HepG2 (cell line): ENCODE measurements around the gene IFNB1. TPM values are rescaled to one million over a fixed set of nuclear protein-coding genes. Genes with fewer than 3 reads are reported as not detected.
A peak's percentile ranks its signal among the peaks of the same experiment; 100 is the strongest.

ENCODE experiments used
- ATAC-seq: fragments of 200-7000 bp; cut with Tn5 transposase; 3 replicates; pipeline ENCODE4 v1.9.1; 2020; ENCODE audit warnings: mild to moderate bottlenecking, moderate library complexity
- BruUV-seq: library from RNA; stranded (reverse); fragments of 400-500 nt; replicated peaks from 2 replicates; lab custom pipeline; 2021; lab: Mats Ljungman, UMichigan
- CTCF ChIA-PET: fragments of 300-600 bp; formaldehyde crosslinking; extraction: SDS; loops from one replicate; lab custom pipeline; 2021; ENCODE audit warnings: low total read pairs, inconsistent platforms, low intra/inter-chr PET ratio; lab: Yijun Ruan, JAX
- POLR2A ChIA-PET: fragments of 350-600 bp; sonication (Branson Sonifier 250); formaldehyde crosslinking; loops from one replicate; lab custom pipeline; 2020; ENCODE audit warnings: antibody characterized with exemption, inconsistent platforms; lab: Yijun Ruan, JAX
- DNase-seq: peaks from one replicate; pipeline ENCODE4 v3.0.0-alpha.2; 2015; ENCODE audit warnings: low spot score
- FAIRE-seq: peaks from 3 replicates; lab custom pipeline; 2011; peaks lifted over from hg19 to GRCh38; lab: Jason Lieb, UNC
- H2AFZ ChIP-seq: one replicate; pipeline ENCODE4 v1.6.1; 2011; ENCODE audit warnings: low read length, inconsistent platforms
- H3K27ac ChIP-seq: fragments of 300-600 bp; 3 replicates; pipeline ENCODE4 v1.8.0; 2011; ENCODE audit warnings: mixed run types, mild to moderate bottlenecking, mixed read lengths, low read length, inconsistent platforms; ENCODE audit not compliant: insufficient read depth; ENCODE audit errors: extremely low read length
- H3K27me3 ChIP-seq, 2 experiments: fragments of 200-600 bp in 1 of 2; 2 replicates in 1 of 2; 3 replicates in 1 of 2; pipeline versions ENCODE4 v1.6.0 to v1.8.0; 2011; ENCODE audit warnings: low read length in 2 of 2, mild to moderate bottlenecking in 2 of 2, moderate library complexity in 2 of 2, inconsistent platforms in 1 of 2; ENCODE audit not compliant: insufficient read depth in 2 of 2, control insufficient read depth in 1 of 2
- H3K36me3 ChIP-seq, 2 experiments: fragments of 200-600 bp in 1 of 2; replicated peaks in 1 of 2; 2 replicates in 1 of 2; 3 replicates in 1 of 2; pipeline versions ENCODE4 v1.5.1 to v1.8.0; 2011; ENCODE audit warnings: low read length in 2 of 2, inconsistent platforms in 1 of 2; ENCODE audit not compliant: insufficient read depth in 2 of 2, control insufficient read depth in 1 of 2
- H3K4me1 ChIP-seq: 2 replicates; pipeline ENCODE4 v1.5.1; 2012; ENCODE audit warnings: low read length, inconsistent platforms; ENCODE audit not compliant: insufficient read depth
- H3K4me2 ChIP-seq: 2 replicates; pipeline ENCODE4 v1.6.0; 2011; ENCODE audit warnings: low read depth, low read length, inconsistent platforms
- H3K4me3 ChIP-seq, 3 experiments: fragments of 200-600 bp in 1 of 3; sonication (generic), shearing (Covaris generic) in 1 of 3; replicated peaks in 1 of 3; 2 replicates each; pipeline ENCODE4 v1.5.1; 2011 to 2016; ENCODE audit warnings: low read length in 3 of 3, inconsistent platforms in 2 of 3, low read depth in 2 of 3, mild to moderate bottlenecking in 2 of 3, control low read depth in 1 of 3, mixed read lengths in 1 of 3; ENCODE audit not compliant: insufficient read depth in 1 of 3
- H3K79me2 ChIP-seq: one replicate; pipeline ENCODE4 v1.6.1; 2011; ENCODE audit warnings: low read length, inconsistent platforms; ENCODE audit not compliant: insufficient read depth
- H3K9ac ChIP-seq: 2 replicates; pipeline ENCODE4 v1.6.0; 2011; ENCODE audit warnings: mild to moderate bottlenecking, low read depth, low read length, inconsistent platforms; ENCODE audit not compliant: insufficient read depth
- H3K9me3 ChIP-seq: 2 replicates; pipeline ENCODE4 v1.5.1; 2012; ENCODE audit warnings: mild to moderate bottlenecking, low read length
- H4K20me1 ChIP-seq: 2 replicates; pipeline ENCODE4 v1.6.0; 2011; ENCODE audit warnings: inconsistent platforms, mild to moderate bottlenecking, low read length, moderate library complexity; ENCODE audit not compliant: insufficient read depth
- CCAR2 ChIP-seq: fragments of 200-400 bp; formaldehyde crosslinking; optimal IDR thresholded peaks from 2 replicates; pipeline ENCODE3; 2018; ENCODE audit warnings: low read depth, mild to moderate bottlenecking, low read length, moderate library complexity
- ELF1 ChIP-seq: sonication (generic); formaldehyde crosslinking; IDR thresholded peaks from 2 replicates; pipeline ENCODE4 v1.4.0; 2020; ENCODE audit warnings: missing genetic modification reagents
- ELF3 ChIP-seq: IDR thresholded peaks from 2 replicates; pipeline ENCODE4 v1.6.1; 2016; ENCODE audit warnings: missing genetic modification reagents, missing compliant biosample characterization
- ELF4 ChIP-seq: sonication (generic); formaldehyde crosslinking; IDR thresholded peaks from 2 replicates; pipeline ENCODE4 v1.5.0; 2020; ENCODE audit warnings: missing genetic modification reagents, mild to moderate bottlenecking, moderate library complexity, borderline replicate concordance
- GABPB1 ChIP-seq: IDR thresholded peaks from 2 replicates; pipeline ENCODE4 v1.6.1; 2016; ENCODE audit warnings: mild to moderate bottlenecking, missing genetic modification reagents, moderate library complexity, missing compliant biosample characterization
- HNF1B ChIP-seq: sonication (generic); formaldehyde crosslinking; IDR thresholded peaks from 2 replicates; pipeline ENCODE4 v1.5.1; 2020; ENCODE audit warnings: mild to moderate bottlenecking, moderate library complexity, missing genetic modification reagents
- MLLT10 ChIP-seq: sonication (generic); formaldehyde crosslinking; IDR thresholded peaks from 2 replicates; pipeline ENCODE4 v1.4.0; 2020; ENCODE audit warnings: missing genetic modification reagents
- NCOR1 ChIP-seq: fragments of 200-600 bp; sonication (generic); IDR thresholded peaks from 2 replicates; pipeline ENCODE4 v1.7.0; 2017; ENCODE audit warnings: antibody characterized with exemption, low read length, borderline replicate concordance
- NR2F6 ChIP-seq, 2 experiments: IDR thresholded peaks; 2 replicates each; pipeline ENCODE4 v1.6.1; 2016; ENCODE audit warnings: antibody characterized with exemption in 1 of 2, mild to moderate bottlenecking in 1 of 2
- XBP1 ChIP-seq: sonication (generic); formaldehyde crosslinking; IDR thresholded peaks from 2 replicates; pipeline ENCODE4 v1.5.0; 2020; ENCODE audit warnings: missing genetic modification reagents
- ZNF280B ChIP-seq: sonication (generic); formaldehyde crosslinking; IDR thresholded peaks from 2 replicates; pipeline ENCODE4 v1.5.0; 2020; ENCODE audit warnings: missing genetic modification reagents, mild to moderate bottlenecking, borderline replicate concordance
- ZNF75D ChIP-seq: sonication (generic); formaldehyde crosslinking; IDR thresholded peaks from 2 replicates; pipeline ENCODE4 v1.8.1; 2023; ENCODE audit warnings: missing genetic modification reagents, mild to moderate bottlenecking, borderline replicate concordance
- ZSCAN29 ChIP-seq: sonication (generic); formaldehyde crosslinking; conservative IDR thresholded peaks from 2 replicates; pipeline ENCODE4 v1.4.0; 2020; ENCODE audit warnings: mild to moderate bottlenecking, missing genetic modification reagents
- WGBS: methylation state at CpG from one replicate; pipeline ENCODE4 v1.1.6; 2017; ENCODE audit warnings: low lambda C conversion rate; 5-methylcytosine and 5-hydroxymethylcytosine counted together
- in situ Hi-C: cut with HindIII; loops from 2 replicates; pipeline ENCODE4 v1.10.0; 2017; ENCODE audit warnings: low pct_unique_long_range_greater_than_20kb; ENCODE audit not compliant: extremely low pct_ligation_motif_present
- intact Hi-C: fragments of 100-400 bp; cut with micrococcal nuclease; formaldehyde crosslinking; loops from one replicate; pipeline ENCODE4 v1.10.0; 2022; ENCODE audit not compliant: unreplicated experiment
- polyA plus RNA-seq, 8 experiments: library from polyadenylated mRNA; depleted of rRNA in 3 of 8; stranded (reverse) in 7 of 8; unstranded in 1 of 8; fragments of >200 nt; fragmentation: Illumina TruSeq in 4 of 8; extraction: Trizol in 4 of 8; gene quantifications; 2 replicates each; pipeline versions ENCODE4 v1.2.1 to v1.2.3, GENCODE V29; 2011 to 2016; ENCODE audit warnings: low read depth in 4 of 8, missing spikeins in 1 of 8, mixed read lengths in 1 of 8; ENCODE audit not compliant: insufficient read depth in 1 of 8
- total RNA-seq, 5 experiments: library from RNA; depleted of rRNA; stranded (reverse); fragments of >200 nt; fragmentation: Illumina TruSeq; extraction: Trizol; gene quantifications; 2 replicates each; pipeline ENCODE4 v1.2.3, GENCODE V29; 2016; ENCODE audit warnings: low read depth in 1 of 5

The IFNB1 gene
- total and polyA plus RNA-seq, 2 of the 13 experiments (the other 11 are each of a cell fraction or from before 2014, with no cell fraction given) = not detected

GRCh38 chr9:21078702-21079101 is 960 bp upstream of the IFNB1 start:
- intact Hi-C loops (no loop called here), in situ Hi-C loops (no loop called here)
- no peaks in the 10 kb centered on the region for H3K79me2 ChIP-seq
- H3K4me1 ChIP-seq = no peaks in the 10 kb centered on the region
- H3K27ac ChIP-seq = no peak overlapping the region
- no peaks in the 10 kb centered on the region for H3K36me3 ChIP-seq
- no TSS peak for BruUV-seq
- FAIRE-seq (no peak), ATAC-seq (peak; percentile 50; the same call in 1 of the 3 replicates), DNase-seq (no peak)
- H2AFZ ChIP-seq = no peak overlapping the region
- CTCF ChIA-PET = no interaction called here
- H3K27me3 ChIP-seq = no peaks in the 10 kb centered on the region; a peak in 1 of 5 replicates
- H3K9me3 ChIP-seq = no peaks in the 10 kb centered on the region
- no peak overlapping the region for H3K4me2 ChIP-seq
- H3K9ac ChIP-seq = no peak overlapping the region
- 13% methylated on average over 1 of the region's 1 CpG for WGBS
- TF ChIP-seq NCOR1 (no peak), ZSCAN29 (no peak), ZNF280B (CRISPR knock-in tag) (no peak), ELF4 (CRISPR knock-in tag) (no peak), XBP1 (CRISPR knock-in tag) (no peak), CCAR2 (no peak), ZNF75D (CRISPR knock-in tag) (no peak), ELF3 (0 out of 2 replicates have a peak, but pooled peaks have one; percentile 36), GABPB1 (CRISPR knock-in tag) (no peak), MLLT10 (CRISPR knock-in tag) (no peak), ELF1 (CRISPR knock-in tag) (0 out of 2 replicates have a peak, but pooled peaks have one; percentile 33), HNF1B (CRISPR knock-in tag) (no peak), NR2F6 (IDR thresholded peaks at IDR 0.05) (no peak), NR2F6 (CRISPR knock-in tag; IDR thresholded peaks at IDR 0.05) (no peak)
- no peaks in the 10 kb centered on the region for H4K20me1 ChIP-seq
- POLR2A ChIA-PET = no interaction called here
- H3K4me3 ChIP-seq = no peak overlapping the region
